Trophoblast cell (in vitro differentiated cells and primary cell): ENCODE results near the gene TSPAN5.

Source experiments
- DNase-seq, 2 donors: peaks; one replicate each; pipeline ENCODE4 v3.0.0-alpha.2; 2016
- H2AFZ ChIP-seq: 2 replicates; pipeline ENCODE4 v1.6.1; 2013; ENCODE audit warnings: low read length, moderate library complexity, mild to moderate bottlenecking; ENCODE audit not compliant: insufficient read depth, poor library complexity
- H2AK5ac ChIP-seq: 2 replicates; pipeline ENCODE4 v1.6.1; 2013; ENCODE audit warnings: mild to moderate bottlenecking, low read length
- H2BK120ac ChIP-seq: 2 replicates; pipeline ENCODE4 v1.6.1; 2013; ENCODE audit warnings: low read length, mild to moderate bottlenecking, moderate library complexity; ENCODE audit not compliant: insufficient read depth, poor library complexity
- H2BK12ac ChIP-seq: 2 replicates; pipeline ENCODE4 v1.6.1; 2013; ENCODE audit warnings: mild to moderate bottlenecking, low read length, moderate library complexity
- H2BK5ac ChIP-seq: 2 replicates; pipeline ENCODE4 v1.6.1; 2013; ENCODE audit warnings: low read length, low read depth, moderate library complexity, mild to moderate bottlenecking; ENCODE audit not compliant: poor library complexity
- H3K14ac ChIP-seq: 2 replicates; pipeline ENCODE4 v1.6.1; 2013; ENCODE audit warnings: mild to moderate bottlenecking, low read length
- H3K18ac ChIP-seq: 2 replicates; pipeline ENCODE4 v1.6.1; 2013; ENCODE audit warnings: mild to moderate bottlenecking, low read length
- H3K23ac ChIP-seq: 2 replicates; pipeline ENCODE4 v1.6.1; 2013; ENCODE audit warnings: low read length
- H3K27ac ChIP-seq: 2 replicates; pipeline ENCODE4 v1.5.1; 2013; ENCODE audit warnings: low read depth, mild to moderate bottlenecking, inconsistent platforms, low read length, moderate library complexity
- H3K27me3 ChIP-seq: 2 replicates; pipeline ENCODE4 v1.6.1; 2013; ENCODE audit warnings: inconsistent platforms, mild to moderate bottlenecking, low read length, moderate library complexity; ENCODE audit not compliant: insufficient read depth
- H3K36me3 ChIP-seq, 2 experiments: 1 replicate in 1 of 2; 2 replicates in 1 of 2; pipeline ENCODE4 v1.6.1; 2013; ENCODE audit warnings: low read length in 2 of 2, mild to moderate bottlenecking in 2 of 2, moderate library complexity in 1 of 2; ENCODE audit not compliant: insufficient read depth in 2 of 2, control insufficient read depth in 1 of 2
- H3K4ac ChIP-seq: 2 replicates; pipeline ENCODE4 v1.6.1; 2013; ENCODE audit warnings: low read depth, mild to moderate bottlenecking, low read length, moderate library complexity
- H3K4me1 ChIP-seq, 2 experiments: 1 replicate in 1 of 2; 2 replicates in 1 of 2; pipeline ENCODE4 v1.6.1; 2013; ENCODE audit warnings: low read length in 2 of 2, mild to moderate bottlenecking in 2 of 2, moderate library complexity in 1 of 2; ENCODE audit not compliant: insufficient read depth in 2 of 2, control insufficient read depth in 1 of 2
- H3K4me2 ChIP-seq: 2 replicates; pipeline ENCODE4 v1.6.1; 2013; ENCODE audit warnings: inconsistent platforms, mild to moderate bottlenecking, low read length, moderate library complexity
- H3K4me3 ChIP-seq: 2 replicates; pipeline ENCODE4 v1.5.1; 2013; ENCODE audit warnings: mild to moderate bottlenecking, low read depth, low read length, inconsistent platforms
- H3K79me1 ChIP-seq: one replicate; pipeline ENCODE4 v1.6.1; 2013; ENCODE audit warnings: low read length
- H3K79me2 ChIP-seq: 2 replicates; pipeline ENCODE4 v1.6.1; 2013; ENCODE audit warnings: low read length, mild to moderate bottlenecking; ENCODE audit not compliant: control insufficient read depth, insufficient read depth, poor library complexity
- H3K9ac ChIP-seq: 2 replicates; pipeline ENCODE4 v1.6.1; 2013; ENCODE audit warnings: mild to moderate bottlenecking, low read length
- H3K9me3 ChIP-seq: 2 replicates; pipeline ENCODE4 v1.6.1; 2013; ENCODE audit warnings: low read depth, mild to moderate bottlenecking, control low read depth, inconsistent platforms, low read length; ENCODE audit not compliant: insufficient read depth
- H4K12ac ChIP-seq: 2 replicates; pipeline ENCODE4 v1.6.1; 2013; ENCODE audit warnings: low read depth, mild to moderate bottlenecking, low read length, moderate library complexity
- H4K8ac ChIP-seq: 2 replicates; pipeline ENCODE4 v1.6.1; 2013; ENCODE audit warnings: low read depth, mild to moderate bottlenecking, low read length, moderate library complexity
- H4K91ac ChIP-seq: one replicate; pipeline ENCODE4 v1.6.1; 2013; ENCODE audit warnings: low read depth, mild to moderate bottlenecking, low read length, moderate library complexity
- WGBS: extraction: QIAGEN DNeasy Blood & Tissue Kit; methylation state at CpG from one replicate; pipeline ENCODE4 v1.1.7; 2013; ENCODE audit warnings: missing lambda C conversion rate; ENCODE audit not compliant: insufficient read length, insufficient coverage; ENCODE audit errors: extremely low coverage; 5-methylcytosine and 5-hydroxymethylcytosine counted together

Gene TSPAN5

DNA sequence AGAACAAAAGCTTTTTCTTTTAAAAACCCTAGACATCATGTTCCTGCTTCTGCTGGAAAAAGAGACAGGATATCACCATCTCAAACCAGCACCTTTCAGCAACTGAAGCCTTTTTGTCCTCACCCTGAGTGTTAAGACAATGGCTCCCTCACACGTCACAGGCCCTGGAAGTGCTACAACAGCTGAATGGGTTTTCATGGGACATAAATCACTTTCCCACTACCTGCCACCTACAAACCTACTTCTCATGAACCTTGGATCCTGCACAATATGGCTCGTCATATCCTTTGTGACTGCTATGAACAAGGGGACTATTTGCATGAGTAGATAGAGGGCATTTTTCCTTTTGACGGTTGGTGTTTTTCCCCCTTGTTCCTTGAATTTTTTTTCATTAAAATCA, 93.6 kb downstream of the TSPAN5 start:
- no peak overlapping the region for H3K4ac ChIP-seq
- H3K79me2 ChIP-seq: no peaks in the 10 kb centered on the region
- no peaks in the 10 kb centered on the region for H3K9me3 ChIP-seq
- no peak overlapping the region for H3K18ac ChIP-seq
- peaks cover 0 to 6% of the 10 kb centered on the region in 2 experiments for H3K4me1 ChIP-seq
- no peak overlapping the region for H4K12ac ChIP-seq
- H3K9ac ChIP-seq: no peak overlapping the region
- no peak overlapping the region for H4K8ac ChIP-seq
- no CpG with 5 or more reads among the region's 3 CpGs for WGBS
- no peaks in the 10 kb centered on the region for H3K27me3 ChIP-seq
- H3K23ac ChIP-seq: no peak overlapping the region
- no peak overlapping the region for H3K4me3 ChIP-seq
- H3K4me2 ChIP-seq: no peak overlapping the region
- no peak overlapping the region for H2BK12ac ChIP-seq
- H2AFZ ChIP-seq: no peak overlapping the region
- no peak overlapping the region for H2AK5ac ChIP-seq
- no peak overlapping the region for H2BK5ac ChIP-seq
- no peak overlapping the region for H3K27ac ChIP-seq
- no peaks in the 10 kb centered on the region for H3K36me3 ChIP-seq
- no peak overlapping the region for H3K14ac ChIP-seq
- no peak for DNase-seq
- no peaks in the 10 kb centered on the region for H3K79me1 ChIP-seq
- no peak overlapping the region for H4K91ac ChIP-seq
- no peak overlapping the region for H2BK120ac ChIP-seq

DNA sequence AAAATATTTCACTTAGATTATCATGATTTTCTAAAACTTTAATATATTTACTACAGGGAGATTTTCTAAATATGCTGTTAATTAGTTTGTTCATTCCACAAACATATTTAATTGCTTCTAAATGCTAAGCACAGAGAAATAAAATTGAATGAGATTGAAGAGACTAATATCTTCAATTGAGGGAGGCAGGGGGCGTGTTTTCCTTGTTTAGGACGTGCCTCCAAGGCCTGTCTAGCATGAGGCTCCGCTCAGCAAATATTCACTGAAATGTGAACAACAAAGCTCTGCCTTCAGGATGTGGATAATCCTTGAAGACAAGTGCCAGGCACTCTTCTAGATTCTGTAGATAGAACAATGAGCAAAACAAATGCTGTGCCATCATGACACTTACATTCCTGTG, 98.1 kb downstream of the TSPAN5 start:
- no peaks in the 10 kb centered on the region for H3K79me2 ChIP-seq
- H3K4me2 ChIP-seq: no peak overlapping the region
- no peaks in the 10 kb centered on the region for H3K79me1 ChIP-seq
- no peak overlapping the region for H2AFZ ChIP-seq
- H3K36me3 ChIP-seq: no peaks in the 10 kb centered on the region
- WGBS: no CpG with 5 or more reads among the region's 3 CpGs
- H3K9me3 ChIP-seq: no peaks in the 10 kb centered on the region
- H2AK5ac ChIP-seq: no peak overlapping the region
- no peak overlapping the region for H4K91ac ChIP-seq
- H4K8ac ChIP-seq: no peak overlapping the region
- DNase-seq: no peak
- H3K14ac ChIP-seq: no peak overlapping the region
- no peak overlapping the region for H2BK120ac ChIP-seq
- H4K12ac ChIP-seq: no peak overlapping the region
- H3K27me3 ChIP-seq: no peaks in the 10 kb centered on the region
- no peak overlapping the region for H3K18ac ChIP-seq
- peaks cover 0 to 6% of the 10 kb centered on the region in 2 experiments for H3K4me1 ChIP-seq
- H3K23ac ChIP-seq: no peak overlapping the region
- no peak overlapping the region for H3K4me3 ChIP-seq
- H2BK12ac ChIP-seq: no peak overlapping the region
- no peak overlapping the region for H3K4ac ChIP-seq
- no peak overlapping the region for H3K27ac ChIP-seq
- H2BK5ac ChIP-seq: no peak overlapping the region
- no peak overlapping the region for H3K9ac ChIP-seq

DNA sequence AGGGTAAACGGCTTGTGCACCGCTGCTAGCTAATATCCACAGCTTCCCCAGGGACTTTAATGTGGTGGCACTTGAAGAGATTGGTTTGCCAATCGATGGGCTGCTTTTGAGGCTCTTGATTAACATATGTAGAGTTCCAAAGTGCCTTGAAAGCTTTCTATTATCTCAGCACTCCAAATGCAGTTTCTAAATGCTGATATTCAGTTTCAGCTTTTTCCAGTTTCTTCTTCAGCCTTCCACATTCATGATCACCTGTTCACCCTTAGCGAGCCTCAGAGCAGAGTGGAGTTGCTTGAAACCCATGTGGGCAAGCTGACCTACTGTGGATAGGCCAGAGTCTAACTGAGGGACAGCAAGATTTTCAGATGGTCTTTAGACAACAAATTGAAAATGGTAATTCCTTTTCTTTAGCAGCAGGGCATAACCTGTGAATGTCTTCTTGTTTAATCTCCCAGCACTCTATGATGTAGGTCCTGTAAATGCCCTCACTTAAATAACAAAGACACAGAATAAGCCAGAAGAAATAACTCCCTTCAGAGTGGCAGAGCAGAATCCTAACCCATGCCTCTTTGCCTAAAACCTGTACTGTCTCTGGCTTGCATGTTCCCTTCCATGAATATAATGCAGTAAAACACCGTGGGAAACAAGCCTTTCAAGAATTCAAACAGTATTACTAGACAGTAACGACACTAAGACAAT, 99.8 kb downstream of the TSPAN5 start:
- no peak overlapping the region for H2BK120ac ChIP-seq
- WGBS: no CpG with 5 or more reads among the region's 6 CpGs
- H3K27ac ChIP-seq: no peak overlapping the region
- no peak overlapping the region for H2BK5ac ChIP-seq
- no peak overlapping the region for H3K4me3 ChIP-seq
- no peaks in the 10 kb centered on the region for H3K79me2 ChIP-seq
- no peak overlapping the region for H4K8ac ChIP-seq
- no peaks in the 10 kb centered on the region for H3K27me3 ChIP-seq
- H3K9ac ChIP-seq: no peak overlapping the region
- no peak overlapping the region for H3K23ac ChIP-seq
- H3K4me2 ChIP-seq: no peak overlapping the region
- no peak overlapping the region for H2AFZ ChIP-seq
- H2BK12ac ChIP-seq: no peak overlapping the region
- H4K91ac ChIP-seq: no peak overlapping the region
- H3K4ac ChIP-seq: no peak overlapping the region
- H3K4me1 ChIP-seq: peaks cover 0 to 6% of the 10 kb centered on the region in 2 experiments
- no peaks in the 10 kb centered on the region for H3K79me1 ChIP-seq
- DNase-seq: no peak
- H3K18ac ChIP-seq: no peak overlapping the region
- no peak overlapping the region for H4K12ac ChIP-seq
- no peaks in the 10 kb centered on the region for H3K9me3 ChIP-seq
- no peaks in the 10 kb centered on the region for H3K36me3 ChIP-seq
- no peak overlapping the region for H3K14ac ChIP-seq
- H2AK5ac ChIP-seq: no peak overlapping the region

DNA sequence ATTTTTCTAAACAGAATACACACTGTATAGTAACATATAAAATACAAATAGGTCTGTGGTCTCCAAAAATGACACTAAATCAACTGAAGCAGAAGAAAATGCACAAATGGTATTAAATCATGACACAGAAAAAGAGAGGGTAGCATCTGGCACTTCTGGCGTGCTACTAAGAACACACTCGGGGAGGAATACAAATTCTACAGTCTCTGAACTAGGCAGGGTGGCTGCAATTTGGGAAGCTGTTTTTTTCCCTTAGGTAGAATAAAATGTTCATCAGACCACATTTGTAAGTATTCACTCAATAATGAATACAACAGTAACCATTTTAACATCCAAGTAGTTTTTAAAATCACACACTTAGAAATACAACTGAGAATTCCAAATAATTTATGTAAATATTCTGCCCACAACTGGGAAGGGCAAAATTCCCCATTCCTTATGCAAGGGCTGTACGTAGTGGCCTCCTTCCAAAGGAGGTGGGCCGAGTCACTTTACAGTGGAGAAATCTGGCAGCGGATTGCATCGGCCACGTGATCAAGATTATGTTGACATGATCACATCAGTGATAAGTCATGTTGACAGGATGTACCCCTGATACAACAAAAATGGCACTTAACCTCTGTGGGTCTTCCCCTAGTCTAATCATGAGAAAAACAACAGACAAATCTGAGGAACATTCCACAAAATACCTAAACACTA, 101.1 kb downstream of the TSPAN5 start:
- H3K4me1 ChIP-seq: peaks cover 0 to 6% of the 10 kb centered on the region in 2 experiments
- no CpG with 5 or more reads among the region's 7 CpGs for WGBS

More for the DNA sequence above, 101.1 kb downstream of the TSPAN5 start:
- H3K18ac ChIP-seq: no peak overlapping the region
- DNase-seq: no peak
- H3K79me2 ChIP-seq: no peaks in the 10 kb centered on the region
- H3K27me3 ChIP-seq: no peaks in the 10 kb centered on the region
- H3K36me3 ChIP-seq: no peaks in the 10 kb centered on the region
- H3K79me1 ChIP-seq: no peaks in the 10 kb centered on the region
- no peak overlapping the region for H3K23ac ChIP-seq
- H3K27ac ChIP-seq: no peak overlapping the region
- no peaks in the 10 kb centered on the region for H3K9me3 ChIP-seq
- no peak overlapping the region for H2BK12ac ChIP-seq
- no peak overlapping the region for H4K12ac ChIP-seq
- no peak overlapping the region for H4K8ac ChIP-seq
- no peak overlapping the region for H3K4me2 ChIP-seq
- no peak overlapping the region for H3K4ac ChIP-seq
- no peak overlapping the region for H3K9ac ChIP-seq
- no peak overlapping the region for H2BK120ac ChIP-seq
- no peak overlapping the region for H2AK5ac ChIP-seq
- no peak overlapping the region for H3K4me3 ChIP-seq
- no peak overlapping the region for H3K14ac ChIP-seq
- no peak overlapping the region for H2BK5ac ChIP-seq
- H2AFZ ChIP-seq: no peak overlapping the region
- H4K91ac ChIP-seq: no peak overlapping the region
